HG02840 (cell line): ENCODE results near the gene AKT3.
"Not testable (repeated sequence)": the region's sequence is repeated elsewhere in the genome, so short reads cannot be mapped to it uniquely, and the experiment has no call there.

Source experiments
- ATAC-seq: cut with Tn5 transposase; IDR thresholded peaks from one replicate; pipeline ENCODE4 v1.9.1; 2021; ENCODE audit warnings: mild to moderate bottlenecking, moderate library complexity, moderate number of reproducible peaks; ENCODE audit not compliant: unreplicated experiment, low FRiP score

The AKT3 gene

DNA sequence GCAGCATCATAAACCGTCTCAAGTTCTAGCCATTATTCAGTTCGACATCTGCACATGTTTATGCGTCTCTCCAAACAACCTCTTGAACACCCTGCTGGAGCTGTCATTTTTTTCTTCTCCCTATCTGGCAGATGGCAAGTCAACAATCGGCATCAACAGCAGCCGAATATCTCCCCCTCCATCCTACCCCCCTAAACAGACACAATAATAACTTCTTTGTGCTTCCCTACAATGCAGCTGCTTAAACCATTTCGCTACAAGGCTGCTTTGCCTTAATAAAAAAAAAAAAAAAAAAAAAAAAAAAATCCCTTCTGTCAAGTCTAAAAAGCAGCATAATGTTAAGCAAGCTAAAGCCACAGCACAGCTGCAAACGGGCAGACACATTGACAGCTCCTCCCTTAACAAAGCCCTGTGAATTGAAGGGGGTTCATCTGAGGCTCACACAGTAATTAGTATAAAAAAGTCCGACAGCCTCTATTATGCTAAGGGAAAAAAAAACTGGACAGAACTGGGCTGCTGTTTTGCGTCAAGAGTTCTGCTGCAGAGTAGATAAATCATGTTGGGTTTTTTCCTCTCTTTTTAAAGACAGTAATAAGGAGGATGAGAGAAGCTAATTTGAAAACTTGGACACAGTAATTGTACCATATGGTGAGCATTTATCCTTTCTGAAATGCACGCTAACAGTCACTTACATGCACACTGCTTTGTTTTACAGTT, 136.4 kb downstream of the AKT3 start:
- ATAC-seq = no peak

DNA sequence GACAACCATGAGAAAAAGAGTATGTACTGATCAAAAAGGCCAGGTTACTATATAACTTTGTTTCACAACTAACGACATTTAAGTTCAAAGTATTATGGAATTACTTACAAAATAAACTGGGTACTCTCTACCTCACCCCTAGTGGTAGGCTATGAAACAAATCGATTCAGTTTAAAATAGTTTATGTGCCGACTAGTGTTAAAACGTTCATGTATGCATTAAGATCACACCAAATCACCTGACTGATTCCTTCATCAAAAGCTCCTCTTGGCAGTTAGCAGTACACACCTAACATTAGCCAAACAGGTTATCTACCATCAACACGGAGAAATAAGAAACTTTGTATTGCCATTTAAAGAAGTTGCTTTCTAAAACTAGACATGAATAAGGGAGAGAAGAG, 137.1 kb downstream of the AKT3 start:
- no peak for ATAC-seq

DNA sequence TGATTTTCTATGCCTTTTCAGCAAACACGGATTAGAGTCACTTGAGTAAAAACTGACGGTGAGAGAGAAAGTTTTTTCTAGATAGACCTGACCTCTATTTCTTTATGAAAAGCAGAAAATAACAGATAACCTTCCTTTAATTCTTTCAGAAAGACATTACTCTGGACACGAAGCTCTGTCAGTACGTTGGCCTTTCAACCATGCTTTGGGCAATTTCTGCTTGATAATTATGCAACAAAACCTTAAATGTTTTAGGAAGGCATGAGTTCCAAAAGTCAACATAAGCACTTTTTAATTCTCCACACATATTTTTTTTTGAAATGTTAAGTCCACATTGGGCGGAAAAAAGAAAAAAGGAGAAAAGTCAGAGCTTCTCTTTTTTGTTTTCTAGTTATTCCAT, 137.8 kb downstream of the AKT3 start:
- ATAC-seq = no peak

DNA sequence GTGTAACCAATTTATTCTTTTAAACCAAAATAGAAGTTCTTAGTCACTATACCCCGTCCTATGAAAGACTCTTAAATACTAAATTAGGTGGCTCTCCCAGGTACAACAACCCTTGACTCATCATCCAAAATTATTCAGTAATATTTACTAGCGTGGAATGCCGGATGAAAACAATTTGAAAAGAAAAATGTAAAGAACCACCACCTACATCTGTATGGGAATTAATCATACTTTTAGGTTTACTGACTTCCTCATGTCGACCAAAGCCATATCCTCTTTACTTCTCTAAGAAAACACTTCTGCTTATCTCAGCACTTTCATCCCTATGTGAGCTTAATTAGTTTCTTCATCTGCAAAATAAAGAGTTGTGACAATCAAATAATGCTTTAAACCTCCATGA, 139.6 kb downstream of the AKT3 start:
- no peak for ATAC-seq

DNA sequence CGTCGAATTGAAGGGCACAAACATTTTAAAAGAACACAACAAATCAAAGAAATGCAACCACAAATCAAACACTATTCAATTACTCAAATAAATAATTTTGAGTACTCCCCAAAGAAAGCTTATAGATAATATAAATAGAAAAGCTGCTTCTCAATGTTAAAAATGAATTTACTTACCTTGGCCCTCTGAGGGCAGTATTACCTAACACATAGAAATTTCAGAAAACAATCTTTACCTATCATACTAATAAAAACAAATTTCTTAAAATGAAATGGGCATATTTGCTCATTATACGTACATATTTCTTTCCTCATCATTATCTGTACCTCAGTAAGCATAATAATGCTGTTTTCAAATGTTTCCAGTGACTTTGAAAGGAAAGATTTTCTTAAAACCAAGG, 141.8 kb downstream of the AKT3 start:
- ATAC-seq = no peak

DNA sequence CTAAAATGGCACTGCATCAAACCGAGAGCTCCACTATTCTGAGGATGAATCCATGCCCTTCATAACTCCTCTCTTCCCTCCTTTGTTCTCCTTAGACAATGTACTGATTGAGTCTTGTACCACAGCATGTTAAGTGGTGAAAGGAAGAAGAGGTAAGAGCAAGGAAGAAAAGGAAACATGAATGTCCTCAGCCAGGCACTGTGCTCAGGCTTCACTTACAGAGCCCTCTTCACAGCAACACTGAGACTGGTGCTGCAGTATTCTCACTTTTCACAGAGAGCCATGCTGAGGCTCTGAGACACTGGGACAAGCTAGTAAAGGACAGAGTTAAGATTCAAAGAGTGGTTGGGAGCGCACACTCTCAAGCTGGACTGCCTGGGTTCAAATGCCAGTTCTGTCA, 143.5 kb downstream of the AKT3 start:
- no peak for ATAC-seq

DNA sequence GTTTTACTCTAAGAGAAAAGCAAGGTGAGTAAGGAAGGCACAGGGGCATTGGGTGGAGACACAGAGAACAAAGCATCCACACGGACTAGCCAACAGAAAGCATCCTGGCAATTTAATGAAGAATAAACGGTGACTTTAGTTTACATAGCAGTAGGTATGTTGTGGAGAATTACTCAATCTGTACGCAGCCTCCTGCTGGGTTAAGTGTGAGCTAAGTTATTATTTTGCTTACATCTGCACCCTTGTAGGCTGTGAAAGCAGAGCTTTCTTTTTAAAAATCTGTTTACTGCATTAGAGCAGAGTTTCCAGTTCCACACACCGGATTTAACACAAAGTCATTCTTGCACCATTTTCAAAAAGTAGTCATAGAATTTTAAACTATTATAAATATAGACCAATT, 144.5 kb downstream of the AKT3 start:
- ATAC-seq = no peak

DNA sequence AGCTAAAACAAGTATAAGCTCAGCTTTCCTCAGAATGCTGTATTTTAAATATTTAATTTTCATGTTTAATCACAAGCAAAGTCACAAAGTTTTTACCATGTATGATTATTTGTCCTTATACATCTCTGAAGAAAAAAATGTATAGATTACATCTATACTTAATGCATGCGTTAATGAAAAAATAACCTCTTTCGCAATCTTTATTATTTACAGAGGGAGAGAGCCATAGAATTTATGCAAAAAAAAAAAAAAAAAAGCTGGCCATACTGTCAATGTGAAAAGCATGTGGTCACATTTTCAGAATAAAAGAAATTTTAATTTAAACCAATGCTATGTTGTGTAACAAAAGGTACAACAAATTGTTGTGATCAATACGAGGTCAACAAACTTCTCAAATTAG, 148.2 kb downstream of the AKT3 start:
- ATAC-seq = no peak

DNA sequence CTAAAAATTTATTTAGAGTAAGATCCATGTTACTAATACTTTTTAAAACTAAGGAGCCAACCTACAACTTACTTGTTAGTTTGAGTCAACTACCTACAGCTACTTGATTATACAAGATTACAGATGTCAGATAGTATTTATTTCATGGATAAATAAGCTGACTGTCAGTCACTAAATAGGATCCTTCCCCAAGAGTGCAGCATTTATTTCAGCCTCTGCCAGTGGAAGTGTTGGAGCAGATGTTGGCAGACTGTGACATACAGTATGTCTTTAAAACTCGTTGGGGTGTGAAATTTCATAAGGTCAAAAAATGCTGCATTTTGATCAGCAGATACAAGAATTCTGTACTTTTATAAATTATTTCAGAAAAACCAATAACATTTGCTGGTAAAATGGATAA, 156.2 kb downstream of the AKT3 start:
- ATAC-seq = no peak

DNA sequence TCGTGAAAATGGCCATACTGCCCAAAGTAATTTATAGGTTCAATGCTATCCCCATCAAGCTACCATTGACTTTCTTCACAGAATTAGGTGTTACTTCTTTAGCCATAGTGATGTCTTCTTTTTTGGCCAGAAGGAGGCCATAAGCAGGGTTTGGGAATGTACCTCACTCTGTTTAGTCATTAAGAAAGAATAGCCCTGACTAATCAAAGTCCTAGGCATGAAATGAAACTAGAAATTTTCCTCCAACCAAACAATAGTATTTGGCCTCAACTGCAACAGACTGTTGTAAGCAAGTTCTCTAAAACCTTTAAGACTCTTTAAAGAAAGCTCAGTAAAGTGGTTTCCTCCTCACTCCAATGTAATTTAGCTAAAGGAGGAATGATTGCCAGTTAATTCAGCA, 163.9 kb downstream of the AKT3 start:
- no peak for ATAC-seq

DNA sequence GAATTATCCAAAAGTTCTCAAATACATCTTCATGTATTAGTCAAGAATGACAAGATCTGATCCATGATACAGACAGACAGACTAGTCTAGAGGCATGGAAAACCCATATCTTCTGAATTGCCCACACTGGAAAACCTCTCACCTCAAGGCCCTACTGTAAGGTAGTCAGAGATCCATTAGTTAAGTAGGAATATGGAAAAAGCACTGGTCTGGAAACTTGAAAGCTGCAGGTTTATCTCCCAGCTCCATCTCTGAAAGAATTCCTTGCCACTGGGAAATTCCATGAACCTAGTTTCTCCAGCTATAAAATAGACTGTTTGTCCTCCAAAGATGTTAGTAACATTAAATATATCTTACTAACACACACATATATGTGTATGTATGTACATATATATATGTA, 169.2 kb downstream of the AKT3 start:
- ATAC-seq = no peak

DNA sequence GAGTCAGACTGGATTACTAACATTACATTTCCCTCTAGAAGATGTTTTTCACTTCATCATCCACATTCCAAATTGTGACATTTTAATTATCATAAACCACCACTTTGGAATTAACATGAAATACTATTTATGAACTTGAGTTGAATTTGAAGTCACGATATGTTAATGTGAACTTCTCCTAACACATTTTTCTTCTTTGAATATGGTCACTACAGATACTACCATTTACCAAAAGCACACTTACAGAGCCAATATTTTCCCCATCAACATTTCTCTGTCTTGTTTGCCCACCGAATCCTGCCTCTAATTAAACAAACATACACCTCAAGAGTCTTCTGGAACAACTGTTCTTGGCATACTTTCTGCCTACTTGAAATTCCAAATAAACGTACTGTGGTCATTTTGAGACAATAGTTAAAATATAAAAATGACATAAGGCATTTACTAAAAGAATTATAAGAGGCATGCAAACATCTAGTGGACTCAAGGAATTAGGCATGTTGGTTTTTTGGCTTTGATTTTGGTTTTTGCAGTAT, 177.4 kb downstream of the AKT3 start:
- ATAC-seq = no peak

DNA sequence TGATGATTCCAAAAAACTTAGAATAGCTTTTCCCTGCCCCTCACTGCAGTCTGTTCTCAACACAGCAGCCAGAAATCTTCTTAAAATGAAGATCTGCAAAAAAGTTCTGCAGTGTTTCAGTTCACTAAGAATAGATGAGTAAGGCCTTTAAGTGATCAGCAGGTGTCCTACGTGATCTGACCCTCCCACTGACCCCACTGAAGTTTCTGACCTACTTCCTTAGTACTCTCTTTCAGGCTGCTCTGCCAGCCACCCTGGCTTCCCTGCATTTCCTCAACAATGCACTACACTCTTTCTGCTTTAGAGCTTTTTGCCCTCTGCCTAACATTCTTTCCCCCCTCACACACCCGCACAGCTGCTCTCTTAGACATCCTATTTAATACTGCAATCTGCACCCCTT, 182.5 kb downstream of the AKT3 start:
- no peak for ATAC-seq

DNA sequence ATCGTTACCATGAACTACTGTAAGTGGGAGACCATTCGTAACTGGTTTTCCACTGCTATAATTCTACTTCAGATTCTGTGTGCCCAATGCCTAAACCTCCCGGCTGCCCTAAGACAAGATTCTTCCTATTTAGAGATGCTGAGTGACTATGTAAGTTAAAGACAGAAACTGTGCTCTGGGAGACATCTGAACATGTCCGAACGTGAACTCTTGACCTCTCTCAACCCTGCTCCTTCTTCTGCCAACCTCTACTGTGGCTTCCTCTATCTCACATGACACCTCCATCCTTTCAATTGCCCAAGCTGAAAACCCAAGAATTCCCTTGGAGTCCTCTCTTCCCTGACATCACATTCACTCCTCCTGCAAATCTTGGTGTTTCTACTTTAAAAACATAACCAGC, 182.9 kb downstream of the AKT3 start:
- no peak for ATAC-seq

DNA sequence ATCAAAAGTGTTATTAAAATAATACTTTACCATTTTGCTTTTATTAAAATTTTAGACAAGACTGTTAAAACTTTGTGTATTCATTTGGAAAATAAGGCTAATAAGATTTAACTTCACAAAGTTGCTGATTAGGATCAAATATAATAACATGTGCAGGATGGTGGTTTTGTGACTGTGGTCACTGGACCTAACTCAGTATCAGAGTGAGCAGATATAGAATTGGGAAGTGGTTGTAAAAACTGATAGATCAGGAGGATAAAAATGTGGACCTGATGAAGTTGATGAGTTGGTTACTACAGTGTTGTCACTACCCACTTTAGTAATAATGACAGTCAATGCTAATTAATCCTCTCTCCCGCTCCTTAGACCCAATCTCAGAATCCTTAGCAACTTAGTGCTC, 186.4 kb downstream of the AKT3 start:
- no peak for ATAC-seq

DNA sequence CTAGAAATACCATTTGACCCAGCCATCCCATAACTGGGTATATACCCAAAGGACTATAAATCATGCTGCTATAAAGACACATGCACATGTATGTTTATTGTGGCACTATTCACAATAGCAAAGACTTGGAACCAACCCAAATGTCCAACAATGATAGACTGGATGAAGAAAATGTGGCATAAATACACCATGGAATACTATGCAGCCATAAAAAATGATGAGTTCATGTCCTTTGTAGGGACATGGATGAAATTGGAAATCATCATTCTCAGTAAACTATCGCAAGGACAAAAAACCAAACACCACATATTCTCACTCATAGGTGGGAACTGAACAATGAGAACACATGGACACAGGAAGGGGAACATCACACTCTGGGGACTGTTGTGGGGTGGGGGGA, 187.9 kb downstream of the AKT3 start:
- ATAC-seq = not testable (repeated sequence)

DNA sequence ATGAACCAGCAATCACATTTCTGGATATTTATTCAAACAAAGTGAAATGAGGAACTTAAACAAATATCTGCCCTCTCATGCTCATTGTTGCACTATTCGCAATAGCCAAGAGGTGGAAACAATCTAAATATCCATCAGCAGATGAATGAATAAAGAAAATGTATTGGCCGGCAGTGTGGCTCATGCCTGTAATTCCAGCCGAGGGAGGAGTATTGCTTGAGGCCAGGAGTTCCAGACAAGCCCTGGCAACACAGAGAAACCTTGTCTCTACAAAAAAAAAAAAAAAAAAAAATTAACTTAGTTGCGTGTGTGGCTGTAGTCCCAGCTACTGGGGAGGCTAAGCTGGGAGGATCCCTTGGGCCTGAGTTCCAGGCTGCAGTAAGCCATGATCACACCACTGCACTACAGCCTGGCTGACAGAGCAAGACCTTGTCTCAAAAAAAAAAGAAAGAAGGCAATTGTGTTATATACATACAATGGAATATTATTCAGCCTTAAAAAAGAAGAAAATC, 191.4 kb downstream of the AKT3 start:
- ATAC-seq = no peak

DNA sequence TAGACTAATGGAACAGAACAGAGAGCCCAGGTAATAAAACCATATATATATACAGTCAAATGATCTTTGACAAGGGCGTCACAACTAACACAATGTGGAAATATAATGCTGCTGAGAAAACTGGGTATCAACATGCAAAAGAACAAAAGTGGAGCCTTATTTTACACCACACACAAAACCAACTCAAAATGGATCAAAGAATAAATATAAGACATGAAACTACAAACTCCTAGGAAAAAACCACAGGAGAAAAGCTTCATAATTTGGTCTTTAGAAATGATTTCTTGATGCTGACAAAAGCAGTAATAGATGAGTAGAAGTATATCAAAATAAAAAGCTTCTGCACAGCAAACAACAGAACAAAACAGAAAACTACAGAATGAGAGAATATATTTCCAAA, 192.2 kb downstream of the AKT3 start:
- ATAC-seq = no peak

DNA sequence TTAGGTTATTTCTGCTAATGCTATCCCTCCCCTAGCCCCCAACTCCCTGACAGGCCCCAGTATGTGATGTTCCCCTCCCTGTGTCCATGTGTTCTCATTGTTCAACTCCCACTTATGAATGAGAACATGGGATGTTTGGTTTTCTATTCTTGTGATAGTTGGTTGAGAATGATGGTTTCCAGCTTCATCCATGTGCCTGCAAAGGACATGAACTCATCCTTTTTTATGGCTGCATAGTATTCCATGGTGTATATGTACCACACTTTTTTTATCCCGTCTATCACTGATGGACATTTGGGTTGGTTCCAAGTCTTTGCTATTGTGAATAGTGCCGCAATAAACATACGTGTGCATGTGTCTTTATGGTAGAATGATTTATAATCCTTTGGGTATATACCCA, 200.5 kb downstream of the AKT3 start:
- not testable (repeated sequence) for ATAC-seq

DNA sequence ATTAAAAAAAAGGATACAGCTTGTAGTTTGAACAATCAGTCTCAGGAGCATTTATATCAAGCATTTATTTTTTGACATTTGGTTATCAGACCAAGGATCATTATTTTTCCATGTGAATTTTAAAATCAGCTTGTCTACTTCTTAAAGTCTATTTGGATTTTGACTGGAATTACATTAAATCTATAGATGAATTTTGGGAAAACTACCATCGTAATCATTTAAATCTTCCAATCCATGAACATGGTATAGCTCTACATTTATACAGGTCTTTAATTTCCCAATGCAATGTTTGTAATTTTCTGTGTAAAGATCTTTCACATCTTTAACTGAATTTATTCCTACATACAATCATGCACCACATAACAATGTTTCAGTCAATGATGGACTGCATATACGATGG, 203.2 kb downstream of the AKT3 start:
- no peak for ATAC-seq

DNA sequence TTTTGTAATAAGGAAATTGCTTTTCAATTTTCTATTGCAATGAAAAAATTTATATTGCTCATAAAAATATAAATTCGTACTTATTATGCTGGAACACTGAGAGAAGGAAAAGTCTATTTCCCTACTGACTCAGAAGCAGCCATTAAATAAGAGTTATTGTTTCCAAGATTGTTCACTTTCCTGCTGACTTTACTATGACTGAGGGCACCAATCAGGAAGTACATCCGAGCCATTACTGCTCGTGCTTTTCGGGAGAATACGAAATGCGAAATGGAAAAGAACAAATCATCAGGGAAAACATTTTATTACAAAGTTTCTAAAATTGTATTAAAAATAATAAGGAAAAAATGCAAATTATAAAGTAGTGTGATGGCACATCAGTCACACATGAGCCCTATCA, 204.8 kb downstream of the AKT3 start:
- no peak for ATAC-seq

DNA sequence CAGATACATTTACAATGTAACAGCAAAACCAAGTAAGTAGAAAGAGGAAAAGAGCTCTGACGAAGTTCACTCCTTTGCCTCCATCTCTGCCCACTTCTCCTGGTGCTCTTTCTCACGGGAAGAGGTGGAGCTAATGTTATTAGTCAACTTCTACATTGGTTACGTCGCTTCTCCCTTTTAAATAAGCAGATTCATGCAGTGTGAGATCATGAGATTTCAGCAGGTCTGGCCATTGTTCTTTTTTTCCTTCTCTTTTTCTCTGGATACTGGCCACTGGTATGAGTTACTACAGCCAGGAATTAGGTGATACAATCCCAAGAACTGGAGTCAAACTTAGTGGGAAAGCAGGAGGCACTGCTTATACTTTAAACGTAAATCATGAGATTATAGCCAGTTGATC, 207.1 kb downstream of the AKT3 start:
- no peak for ATAC-seq
